GM19023 (cell line): ENCODE measurements around the gene CDT1.
"Not testable (repeated sequence)": the region's sequence is repeated elsewhere in the genome, so short reads cannot be mapped to it uniquely, and the experiment has no call there.

ENCODE experiments used
- ATAC-seq: cut with Tn5 transposase; IDR thresholded peaks from one replicate; pipeline ENCODE4 v1.9.1; 2021; ENCODE audit warnings: mild to moderate bottlenecking, moderate library complexity; ENCODE audit not compliant: unreplicated experiment

Gene CDT1

DNA sequence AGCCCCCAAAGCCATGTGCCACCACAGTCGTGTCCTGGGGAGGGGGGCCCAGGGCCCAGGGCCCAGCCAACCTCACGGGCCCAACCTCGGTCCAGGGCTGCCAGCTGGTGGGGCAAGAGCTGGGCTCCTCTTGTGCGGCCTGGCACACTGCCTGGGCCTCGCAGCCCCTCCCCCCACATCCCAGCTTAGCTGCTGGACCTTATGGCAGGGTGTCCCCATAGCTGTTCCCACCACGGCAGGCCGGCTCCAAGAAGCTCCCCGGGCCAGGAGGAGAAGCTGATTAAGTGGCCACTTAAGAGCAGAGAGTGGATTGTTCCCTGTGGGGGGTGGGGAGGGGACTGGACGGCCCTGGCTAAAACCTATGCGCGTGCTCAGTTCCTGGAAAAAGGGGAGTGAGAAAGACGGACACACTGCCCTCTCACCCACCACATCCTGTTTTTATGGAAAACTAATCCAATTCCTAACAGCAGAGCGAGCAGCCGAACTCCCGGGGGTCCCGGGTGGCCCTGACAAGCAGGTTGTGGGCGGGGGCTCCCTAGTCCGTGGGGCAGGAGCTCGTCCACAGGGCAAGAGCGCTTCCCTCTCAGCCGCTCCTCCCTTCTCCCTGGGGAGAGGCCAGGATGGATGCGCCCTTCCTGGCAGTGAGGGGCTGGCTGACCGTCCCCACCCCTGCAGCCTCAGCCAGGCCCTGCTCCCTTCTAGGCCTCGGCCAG, 35.4 kb upstream of the CDT1 start:
- no peak for ATAC-seq

DNA sequence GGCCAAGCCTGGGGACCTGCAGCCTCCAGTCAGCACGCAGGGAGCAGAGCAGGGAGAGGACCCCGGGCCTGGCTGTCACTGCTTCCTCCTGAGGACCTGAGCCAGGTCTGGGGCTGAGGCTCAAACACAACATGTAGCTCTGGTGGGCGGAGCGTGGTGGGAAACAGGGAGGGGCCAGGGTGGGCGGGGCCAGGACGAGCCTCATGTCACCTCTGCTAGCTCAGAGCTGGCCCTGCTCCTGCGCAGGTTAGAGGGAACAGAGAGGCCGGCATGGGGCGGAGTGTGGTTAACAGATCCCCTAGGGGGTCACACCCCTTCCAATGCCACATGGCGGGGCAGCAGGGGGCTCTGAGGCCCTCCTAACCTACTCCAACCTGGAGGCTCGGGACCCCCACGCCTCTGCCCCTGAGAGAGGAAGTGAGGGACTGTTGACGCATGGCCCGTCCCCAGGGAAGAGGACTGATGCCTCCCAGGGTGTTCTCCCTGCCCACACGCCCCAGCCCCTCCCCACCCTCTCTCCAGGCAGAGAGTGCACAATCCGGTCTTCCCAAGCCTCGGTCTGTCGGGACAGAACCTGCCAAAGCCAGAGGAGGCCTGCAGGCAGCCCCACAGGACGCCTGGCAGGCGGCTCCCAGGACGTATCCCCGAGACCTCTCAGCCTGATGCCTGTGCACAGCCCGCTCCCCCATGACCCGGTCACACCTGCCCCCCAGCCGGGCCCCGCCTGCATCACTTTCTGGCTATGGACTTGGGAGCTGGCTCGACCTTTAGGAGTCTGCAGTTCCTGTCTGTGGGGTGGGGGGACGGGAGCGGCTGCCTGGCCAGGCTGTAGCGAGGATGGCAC, 33.8 kb upstream of the CDT1 start:
- no peak for ATAC-seq

DNA sequence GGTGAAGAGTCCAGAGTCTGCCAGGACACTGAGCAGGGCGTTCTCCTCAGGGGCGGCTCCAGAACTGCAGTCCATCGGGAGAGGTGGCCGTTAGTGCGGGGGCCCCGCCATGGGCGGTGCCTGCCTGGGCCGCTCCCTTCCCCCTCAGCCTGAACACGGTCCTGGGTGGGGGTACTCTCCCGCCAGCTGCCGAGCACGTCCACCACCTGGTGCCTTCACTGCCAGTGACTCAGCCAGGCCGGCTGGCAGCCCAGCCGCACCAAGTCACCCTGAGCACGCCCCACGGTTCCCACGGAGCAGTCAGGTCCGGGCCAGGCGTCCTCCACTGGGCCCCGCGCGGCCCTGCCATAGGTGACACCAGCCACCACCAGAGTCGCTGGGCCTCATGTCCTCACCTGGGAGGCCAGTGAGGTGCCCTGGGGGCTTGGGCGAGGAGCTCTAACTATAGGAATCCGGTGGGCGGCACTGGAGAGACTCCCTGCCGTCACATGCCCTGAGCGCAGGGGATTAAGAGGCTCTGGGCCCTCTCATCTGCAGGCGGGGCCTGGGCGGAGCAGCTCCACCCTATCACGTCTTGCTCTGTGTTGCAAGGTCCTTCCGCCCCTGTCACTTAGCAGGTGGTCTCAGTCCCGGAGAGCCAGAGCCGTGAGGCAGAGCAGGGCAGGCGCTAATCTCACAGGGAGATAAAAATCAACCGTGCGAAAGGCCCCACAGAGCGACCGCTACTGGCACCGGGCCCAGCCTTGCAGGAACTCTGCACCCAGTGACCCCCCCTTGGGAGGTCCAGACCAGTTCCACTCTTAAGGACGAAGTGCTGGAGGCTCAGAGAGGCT, 32.9 kb upstream of the CDT1 start:
- no peak for ATAC-seq

DNA sequence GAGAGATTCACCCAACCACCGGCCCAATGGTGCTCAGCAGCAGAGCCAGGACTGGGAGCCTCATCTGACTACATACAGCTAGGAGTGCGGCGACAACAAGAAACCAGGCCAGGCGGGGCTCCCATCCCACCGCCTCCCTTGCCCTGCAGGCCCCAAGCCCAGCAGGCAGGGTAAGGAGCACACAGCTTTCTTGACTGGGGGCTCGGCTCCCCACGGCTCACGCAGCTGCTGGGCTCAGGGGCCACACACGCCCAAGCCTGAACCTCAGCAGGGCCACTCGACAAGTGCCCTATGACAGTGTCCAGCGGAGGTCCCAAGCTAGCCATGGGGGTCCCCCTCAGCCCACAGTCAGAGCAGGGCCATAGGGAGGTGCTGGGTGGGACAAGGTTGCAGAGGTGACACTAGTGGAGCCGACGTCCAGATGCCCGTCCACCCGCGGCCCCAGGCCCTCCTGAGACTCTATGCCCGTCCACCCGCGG, 32.3 kb upstream of the CDT1 start:
- no peak for ATAC-seq

DNA sequence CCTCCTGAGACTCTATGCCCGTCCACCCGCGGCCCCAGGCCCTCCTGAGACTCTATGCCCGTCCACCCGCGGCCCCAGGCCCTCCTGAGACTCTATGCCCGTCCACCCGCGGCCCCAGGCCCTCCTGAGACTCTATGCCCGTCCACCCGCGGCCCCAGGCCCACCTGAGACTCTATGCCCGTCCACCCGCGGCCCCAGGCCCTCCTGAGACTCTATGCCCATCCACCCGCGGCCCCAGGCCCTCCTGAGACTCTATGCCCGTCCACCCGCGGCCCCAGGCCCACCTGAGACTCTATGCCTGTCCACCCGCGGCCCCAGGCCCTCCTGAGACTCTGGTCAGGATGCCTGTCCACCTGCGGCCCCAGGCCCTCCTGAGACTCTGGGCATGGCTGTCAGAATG, 31.8 kb upstream of the CDT1 start:
- not testable (repeated sequence) for ATAC-seq

DNA sequence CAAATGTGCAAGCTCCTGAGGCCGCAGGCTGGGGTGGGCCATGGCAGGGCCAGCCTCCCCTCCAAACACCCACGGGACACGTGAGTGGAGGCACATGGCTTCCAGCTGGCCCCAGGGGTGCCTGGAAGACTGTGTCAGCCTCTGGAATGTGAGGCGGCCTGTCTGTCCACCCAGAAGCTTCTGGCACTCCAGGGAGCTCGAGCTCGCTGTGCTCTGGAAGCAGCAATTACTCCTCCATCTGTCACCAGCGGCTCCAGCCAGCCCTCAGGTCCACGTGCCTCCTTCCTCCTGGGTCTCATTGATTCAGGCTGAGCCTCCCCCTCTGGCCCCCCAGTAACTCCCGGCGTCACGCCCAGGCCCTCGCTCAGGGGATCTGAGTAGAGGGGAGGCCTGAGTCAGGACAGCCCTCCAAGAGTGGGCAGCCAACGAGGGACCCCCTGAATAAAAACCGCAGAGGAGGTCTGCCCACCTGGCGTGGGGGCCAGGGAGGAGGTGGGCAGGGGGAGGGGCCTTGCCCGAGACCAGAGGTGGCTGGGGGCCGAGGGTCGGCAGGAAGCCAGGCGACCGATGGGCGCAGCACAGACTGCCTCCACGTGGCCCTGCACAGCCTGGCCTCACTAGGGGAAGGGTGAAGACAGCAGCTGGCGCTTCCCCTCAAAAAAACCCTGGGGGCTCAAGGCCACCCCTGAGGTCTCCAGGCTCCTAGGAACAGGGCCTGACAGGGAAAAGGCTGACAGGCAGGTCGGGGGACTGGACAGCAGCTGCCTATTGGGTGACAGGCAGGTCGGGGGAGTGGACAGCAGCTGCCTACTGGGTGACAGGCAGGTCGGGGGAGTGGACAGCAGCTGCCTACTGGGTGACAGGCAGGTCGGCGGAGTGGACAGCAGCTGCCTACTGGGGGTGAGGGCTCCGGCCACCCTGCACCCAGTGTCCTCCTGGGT, 30.4 kb upstream of the CDT1 start:
- ATAC-seq = no peak

DNA sequence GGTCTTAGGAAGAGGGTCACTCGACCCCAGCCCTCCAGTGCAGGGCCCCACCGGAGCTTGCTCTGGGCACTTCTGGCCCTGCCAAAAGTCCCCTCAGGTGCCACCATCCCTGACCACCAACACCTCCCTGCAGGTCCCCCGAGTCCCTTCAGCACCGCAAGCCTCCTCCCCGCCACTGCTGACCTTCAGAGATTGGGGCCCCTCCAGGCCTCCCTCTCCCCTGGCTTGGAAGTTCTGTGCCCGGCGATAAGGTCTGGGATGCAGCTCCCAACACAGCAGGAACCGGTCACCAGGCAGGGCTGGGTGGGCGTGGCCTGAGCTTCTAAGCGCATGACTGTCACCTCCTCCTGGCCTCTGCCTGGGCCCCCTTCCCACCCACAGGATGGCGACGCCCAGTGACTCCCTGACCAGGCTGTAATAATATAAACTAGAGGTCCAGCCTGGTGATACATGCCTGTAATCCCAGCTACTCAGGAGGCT, 29.7 kb upstream of the CDT1 start:
- no peak for ATAC-seq

DNA sequence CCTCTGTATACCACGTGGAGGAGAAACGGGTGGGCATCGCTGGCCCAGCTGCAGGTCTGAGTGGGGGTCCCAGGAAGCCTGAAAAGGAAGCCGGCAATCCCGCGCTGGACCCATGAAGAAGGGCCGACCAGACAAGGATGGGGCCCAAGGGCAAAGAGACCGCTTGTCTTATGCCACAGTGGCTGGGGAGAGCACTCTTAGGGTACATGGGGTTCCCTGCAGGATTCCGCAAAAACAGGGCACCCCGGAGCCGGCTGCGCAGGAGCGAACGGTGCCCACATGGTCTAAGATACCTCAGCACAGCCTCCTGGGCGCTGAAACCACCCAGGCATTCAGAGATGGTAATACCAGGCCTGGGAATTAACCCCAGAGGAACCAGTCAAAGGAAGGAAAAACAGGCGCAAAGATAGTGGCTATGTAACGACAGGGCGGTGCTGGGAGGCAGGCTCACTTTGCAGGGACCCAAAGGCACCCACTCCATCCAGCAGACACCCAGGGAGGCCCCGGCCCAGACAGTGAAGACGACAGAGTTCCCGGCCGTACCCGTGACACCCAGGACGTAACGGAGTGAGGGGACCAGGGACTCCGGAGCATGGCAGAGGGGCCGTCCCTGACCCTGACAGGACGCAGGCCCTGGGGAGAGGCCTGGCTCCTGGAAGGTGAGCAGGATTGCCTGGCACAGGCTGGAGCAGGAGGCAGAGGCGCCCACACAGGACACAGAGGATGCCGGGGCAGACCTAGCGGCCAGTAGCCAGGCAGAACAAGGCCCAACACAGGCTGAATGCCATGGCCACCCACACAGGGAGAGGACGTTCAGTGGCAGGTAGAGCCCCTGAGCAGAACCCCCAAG, 28.8 kb upstream of the CDT1 start:
- ATAC-seq = no peak

DNA sequence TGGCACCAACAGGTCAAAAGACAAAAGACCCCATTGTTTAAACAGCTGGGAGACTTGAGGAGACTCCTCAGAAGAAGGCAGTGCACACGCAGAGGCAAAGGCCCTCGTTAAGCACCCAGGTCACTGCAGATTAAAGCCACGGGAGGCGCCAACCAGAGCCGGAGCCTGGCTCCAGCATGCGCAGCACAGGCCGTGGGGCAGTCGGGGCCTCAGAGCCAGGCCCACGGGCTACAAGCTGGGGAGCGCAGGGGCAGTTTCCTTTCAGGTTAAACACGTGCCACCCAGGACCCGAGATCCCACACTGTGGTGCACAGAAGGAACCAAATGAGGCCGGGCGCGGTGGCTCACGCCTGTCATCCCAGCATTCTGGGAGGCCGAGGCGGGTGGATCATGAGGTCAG, 27.8 kb upstream of the CDT1 start:
- no peak for ATAC-seq

DNA sequence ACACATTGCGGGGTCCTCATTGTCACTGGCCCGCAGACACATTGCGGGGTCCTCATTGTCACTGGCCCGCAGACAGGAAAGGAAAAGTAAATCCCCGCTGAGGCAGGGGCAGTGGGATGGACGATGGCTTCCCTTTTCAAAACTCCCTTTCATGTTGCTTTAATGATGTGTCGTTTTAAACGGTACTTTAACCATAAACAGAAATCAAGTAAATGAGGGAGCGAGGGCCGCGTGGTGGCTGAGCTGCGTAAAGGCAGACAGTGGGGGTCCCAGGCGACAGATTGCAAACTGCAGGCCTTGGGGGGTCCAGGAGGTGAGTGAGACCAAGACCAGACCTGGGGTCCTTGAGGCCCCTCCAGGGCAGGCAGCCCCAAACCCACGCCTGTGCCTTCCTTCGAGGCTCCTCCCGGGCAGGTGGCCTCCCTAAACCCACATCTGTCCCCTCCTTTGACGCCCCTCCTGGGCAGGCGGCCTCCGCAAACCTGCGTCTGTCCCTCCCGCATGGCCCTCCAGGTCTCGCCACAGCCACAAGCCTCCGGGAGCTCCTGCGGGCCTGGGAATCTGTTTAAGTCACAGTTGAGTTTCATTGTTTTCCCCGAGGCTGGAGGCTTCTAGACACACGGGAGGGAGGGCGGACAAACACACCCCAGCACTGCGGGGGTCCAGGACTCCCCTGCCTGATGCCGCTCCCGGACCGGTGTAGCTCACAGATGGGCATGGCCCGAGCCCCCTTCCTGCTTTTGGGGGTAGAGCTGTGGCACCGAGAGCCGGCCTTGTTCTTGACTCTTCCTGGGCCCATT, 25.9 kb upstream of the CDT1 start:
- ATAC-seq = no peak

DNA sequence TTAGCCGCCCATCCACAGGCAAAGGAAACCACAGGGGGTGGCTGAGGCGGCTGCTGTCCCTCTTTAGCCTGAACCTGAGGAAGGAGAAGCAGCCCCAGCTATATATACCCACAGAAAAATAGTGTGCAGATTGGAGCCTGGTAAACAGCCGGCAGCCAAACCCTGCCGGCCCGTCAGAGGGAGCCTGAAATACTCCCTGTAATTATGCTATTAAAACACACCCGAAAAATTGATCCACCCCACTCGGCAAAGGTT, 25.4 kb upstream of the CDT1 start:
- no peak for ATAC-seq

DNA sequence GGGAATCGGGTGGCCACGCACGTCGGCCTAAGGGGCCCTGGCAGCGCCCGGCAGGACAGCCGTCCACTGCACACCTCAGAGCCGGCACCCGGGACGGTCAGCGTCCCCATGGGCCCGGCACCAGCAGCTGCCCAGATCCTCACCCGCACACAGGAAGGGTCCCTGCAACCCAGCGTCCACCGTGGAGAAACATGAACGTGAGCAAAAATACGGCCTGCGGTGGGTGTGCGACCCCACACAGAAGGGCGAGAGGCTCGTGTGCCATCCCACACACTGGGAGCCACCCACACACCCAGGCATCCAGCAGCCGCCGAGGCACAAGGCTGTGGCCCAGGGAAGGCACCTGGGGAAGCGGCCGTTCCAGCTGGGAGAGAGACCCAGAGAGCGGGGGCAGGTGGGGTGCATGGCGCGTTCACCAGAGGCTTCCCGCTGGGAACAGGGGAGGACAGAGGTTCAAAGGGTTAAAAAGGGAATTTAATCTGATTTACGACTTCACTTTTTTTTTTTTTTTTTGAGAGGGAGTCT, 25.0 kb upstream of the CDT1 start:
- ATAC-seq = no peak

DNA sequence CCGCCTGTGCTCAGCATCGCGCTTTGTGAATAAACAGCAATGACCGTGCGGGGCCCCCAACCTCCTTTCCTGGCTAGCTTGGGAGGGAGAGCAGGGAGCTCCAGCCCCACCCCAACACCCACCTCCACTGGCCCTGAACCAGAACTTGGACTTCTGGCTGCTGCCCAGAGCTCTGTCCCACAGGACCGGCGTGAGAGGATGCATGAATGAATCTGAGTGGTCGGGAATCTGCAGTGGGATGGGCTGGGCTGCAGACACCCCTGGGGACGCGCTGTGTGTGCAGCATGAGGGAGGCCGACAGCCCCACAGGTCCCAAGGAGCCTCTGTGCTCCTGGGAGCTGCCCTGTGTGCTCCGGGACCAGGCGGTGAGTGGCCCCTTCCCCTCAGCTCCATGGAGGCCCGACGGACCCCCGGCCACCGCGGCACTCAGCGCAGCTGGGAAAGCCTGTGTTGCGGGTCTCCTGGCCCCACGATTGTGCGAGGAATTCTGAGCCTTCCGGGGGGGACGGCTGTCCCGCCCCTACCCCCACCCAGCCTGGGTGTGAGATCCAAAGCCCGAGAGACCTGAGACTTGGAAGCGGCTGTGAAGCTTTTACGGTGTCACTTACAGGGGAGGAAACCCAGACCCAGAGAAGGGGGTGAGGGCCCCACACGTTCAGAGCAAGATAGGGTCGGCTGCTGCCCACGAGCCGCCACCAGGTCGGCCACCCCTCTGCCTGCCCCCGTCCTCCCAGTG, 24.0 kb upstream of the CDT1 start:
- no peak for ATAC-seq

DNA sequence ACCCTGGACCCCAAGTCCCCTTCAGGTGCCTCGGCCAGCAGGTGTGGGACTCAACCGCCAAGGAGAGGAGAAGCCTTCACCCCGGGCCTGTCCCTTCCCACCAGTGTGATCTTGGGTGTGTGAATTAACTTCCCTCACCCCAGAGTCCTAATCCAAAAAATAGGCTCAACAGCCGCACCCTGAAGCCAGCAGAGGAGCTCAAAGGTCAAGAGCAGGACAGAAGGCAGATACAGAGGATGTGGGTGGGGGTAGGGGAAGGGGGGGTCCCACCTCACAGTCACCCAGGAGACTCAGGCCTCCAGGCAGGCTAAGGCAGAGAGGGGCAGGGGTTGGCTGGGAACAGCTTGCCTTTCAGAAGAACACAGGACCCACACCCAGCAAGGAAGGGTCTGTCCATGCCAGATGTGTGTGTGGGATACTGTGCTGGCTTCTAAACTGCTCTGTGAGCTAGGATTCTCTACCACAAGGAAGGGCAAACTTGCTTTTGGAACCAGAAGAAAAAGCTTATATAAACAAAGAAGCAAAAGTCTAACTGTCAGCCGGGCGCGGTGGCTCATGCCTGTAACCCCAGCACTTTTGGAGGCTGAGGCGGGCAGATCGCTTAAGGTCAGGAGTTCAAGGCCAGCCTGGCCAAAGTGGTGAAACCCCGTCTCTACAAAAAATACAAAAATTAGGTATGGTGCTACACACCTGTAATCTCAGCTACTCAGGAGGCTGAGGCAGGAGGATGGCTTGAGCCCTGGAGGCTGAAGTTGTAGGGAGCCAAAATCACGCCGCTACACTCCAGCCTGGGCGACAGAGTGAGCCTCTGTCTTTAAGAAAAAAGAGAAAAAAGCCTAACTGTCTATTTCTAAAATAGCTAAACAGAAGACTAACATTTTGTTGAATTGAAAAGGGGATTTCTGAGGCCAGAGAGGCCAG, 23.2 kb upstream of the CDT1 start:
- no peak for ATAC-seq

DNA sequence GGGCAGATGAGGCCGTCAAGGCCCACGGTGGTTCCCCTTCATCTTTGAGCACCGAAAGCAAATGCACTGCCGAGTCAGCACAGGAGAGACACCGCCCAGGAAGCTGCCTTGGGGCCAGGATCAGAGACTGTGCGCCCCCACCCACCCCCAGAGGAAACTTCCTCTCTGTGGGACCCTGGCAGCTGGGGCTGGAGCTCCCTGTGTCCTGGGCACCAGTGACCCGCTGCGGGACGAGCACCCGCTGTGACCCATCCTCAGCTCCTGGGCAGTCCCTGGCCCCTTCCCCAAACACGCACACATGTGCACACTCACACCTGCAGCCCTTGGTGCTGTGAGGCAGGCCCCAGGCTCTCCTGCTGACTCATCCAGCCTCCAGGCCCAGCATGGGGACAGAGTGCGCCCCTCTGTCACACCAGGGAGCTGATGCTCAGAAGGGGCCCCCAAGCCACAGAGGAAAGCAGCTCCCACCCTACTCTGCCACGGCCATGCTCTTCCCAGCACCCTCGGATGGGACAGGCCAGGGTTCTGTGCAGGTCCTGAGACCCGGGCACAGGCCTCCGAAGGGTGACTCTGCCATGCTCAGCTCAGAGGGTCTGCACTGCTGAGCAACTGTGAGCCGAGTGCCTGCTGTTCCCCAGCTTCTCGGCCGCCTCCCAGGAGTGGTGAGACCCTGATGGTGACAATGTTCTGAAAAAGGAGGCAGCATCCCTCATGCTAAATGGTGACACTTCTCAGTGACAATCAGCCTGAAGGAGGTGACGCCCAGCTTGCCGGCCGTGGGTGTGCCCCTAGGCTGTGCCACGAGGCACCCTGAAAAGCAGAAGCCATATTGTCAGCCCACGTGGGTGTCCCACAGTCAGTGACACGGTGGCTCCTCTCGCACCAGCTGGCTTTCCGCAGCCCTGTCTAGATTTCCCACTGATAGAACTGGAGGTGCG, 22.2 kb upstream of the CDT1 start:
- ATAC-seq = peak; percentile 41
